MM.1S (cell line): ENCODE results near the gene REST.

ENCODE experiments used
- DNase-seq: peaks from one replicate; pipeline ENCODE4 v3.0.0-alpha.2; 2015
- H2AFZ ChIP-seq: fragments of 300-600 bp; sonication (generic); 2 replicates; pipeline ENCODE4 v1.6.0; 2016; ENCODE audit warnings: antibody characterized with exemption, low read length
- H3F3A ChIP-seq: fragments of 300-600 bp; sonication (generic); 2 replicates; pipeline ENCODE4 v1.6.1; 2016; ENCODE audit warnings: mild to moderate bottlenecking, antibody characterized with exemption, low read length, moderate library complexity, mixed read lengths; ENCODE audit not compliant: insufficient read depth
- H3K27ac ChIP-seq: fragments of 300-600 bp; sonication (generic); 2 replicates; pipeline ENCODE4 v1.5.1; 2016; ENCODE audit warnings: mild to moderate bottlenecking, low read length
- H3K27me3 ChIP-seq: fragments of 300-600 bp; sonication (generic); replicated peaks from 2 replicates; pipeline ENCODE4 v1.6.0; 2016; ENCODE audit warnings: low read length; ENCODE audit not compliant: insufficient read depth
- H3K36me3 ChIP-seq: fragments of 300-600 bp; sonication (generic); replicated peaks from 2 replicates; pipeline ENCODE4 v1.6.1; 2016; ENCODE audit warnings: mild to moderate bottlenecking, low read length, mixed read lengths; ENCODE audit not compliant: insufficient read depth
- H3K4me1 ChIP-seq: fragments of 300-600 bp; sonication (generic); 2 replicates; pipeline ENCODE4 v1.6.1; 2016; ENCODE audit warnings: low read length, mixed read lengths
- H3K4me2 ChIP-seq: fragments of 300-600 bp; sonication (generic); 2 replicates; pipeline ENCODE4 v1.6.0; 2016; ENCODE audit warnings: low read depth, low read length
- H3K4me3 ChIP-seq: fragments of 300-600 bp; sonication (generic); 2 replicates; pipeline ENCODE4 v1.5.1; 2016; ENCODE audit warnings: low read length, mixed read lengths
- H3K79me2 ChIP-seq: fragments of 300-600 bp; sonication (generic); 2 replicates; pipeline ENCODE4 v1.6.1; 2016; ENCODE audit warnings: mixed run types, low read length, mixed read lengths
- H3K9ac ChIP-seq: fragments of 300-600 bp; sonication (generic); 2 replicates; pipeline ENCODE4 v1.6.1; 2016; ENCODE audit warnings: low read length, mixed read lengths
- H3K9me2 ChIP-seq: fragments of 300-600 bp; sonication (generic); replicated peaks from 2 replicates; pipeline ENCODE4 v1.6.1; 2016; ENCODE audit warnings: mild to moderate bottlenecking, low read length, mixed read lengths; ENCODE audit not compliant: insufficient read depth
- H3K9me3 ChIP-seq: fragments of 300-600 bp; sonication (generic); replicated peaks from 2 replicates; pipeline ENCODE4 v1.6.1; 2016; ENCODE audit warnings: mild to moderate bottlenecking, low read length, mixed read lengths; ENCODE audit not compliant: insufficient read depth
- H4K20me1 ChIP-seq: fragments of 300-600 bp; sonication (generic); 2 replicates; pipeline ENCODE4 v1.6.1; 2016; ENCODE audit warnings: mild to moderate bottlenecking, low read length, moderate library complexity, mixed read lengths; ENCODE audit not compliant: insufficient read depth
- EZH2 ChIP-seq: fragments of 300-600 bp; sonication (generic); optimal IDR thresholded peaks from 2 replicates; pipeline ENCODE3; 2017; ENCODE audit warnings: low read depth, mild to moderate bottlenecking, antibody characterized with exemption, low read length, mixed read lengths
- EZH2phosphoT487 ChIP-seq: fragments of 300-600 bp; sonication (generic); IDR thresholded peaks from 2 replicates; pipeline ENCODE4 v1.6.1; 2018; ENCODE audit warnings: antibody characterized with exemption, low read length
- TF ChIP-seq, protein P1 (sequence below): fragments of 300-600 bp; sonication (generic); IDR thresholded peaks from 2 replicates; pipeline ENCODE4 v1.5.1; 2016; ENCODE audit warnings: antibody characterized with exemption, low read length, mixed read lengths

Gene REST

GRCh38 chr4:56961107-56961500, 53.4 kb downstream of the REST start:
- DNase-seq, result no peak
- H2AFZ ChIP-seq, result no peak overlapping the region
- peaks cover under 1% of the 10 kb centered on the region; the same call in 1 of the 2 replicates for H3K36me3 ChIP-seq
- H3K9me3 ChIP-seq, result no peaks in the 10 kb centered on the region
- H3K9me2 ChIP-seq, result no peaks in the 10 kb centered on the region
- TF ChIP-seq, protein P1, sequence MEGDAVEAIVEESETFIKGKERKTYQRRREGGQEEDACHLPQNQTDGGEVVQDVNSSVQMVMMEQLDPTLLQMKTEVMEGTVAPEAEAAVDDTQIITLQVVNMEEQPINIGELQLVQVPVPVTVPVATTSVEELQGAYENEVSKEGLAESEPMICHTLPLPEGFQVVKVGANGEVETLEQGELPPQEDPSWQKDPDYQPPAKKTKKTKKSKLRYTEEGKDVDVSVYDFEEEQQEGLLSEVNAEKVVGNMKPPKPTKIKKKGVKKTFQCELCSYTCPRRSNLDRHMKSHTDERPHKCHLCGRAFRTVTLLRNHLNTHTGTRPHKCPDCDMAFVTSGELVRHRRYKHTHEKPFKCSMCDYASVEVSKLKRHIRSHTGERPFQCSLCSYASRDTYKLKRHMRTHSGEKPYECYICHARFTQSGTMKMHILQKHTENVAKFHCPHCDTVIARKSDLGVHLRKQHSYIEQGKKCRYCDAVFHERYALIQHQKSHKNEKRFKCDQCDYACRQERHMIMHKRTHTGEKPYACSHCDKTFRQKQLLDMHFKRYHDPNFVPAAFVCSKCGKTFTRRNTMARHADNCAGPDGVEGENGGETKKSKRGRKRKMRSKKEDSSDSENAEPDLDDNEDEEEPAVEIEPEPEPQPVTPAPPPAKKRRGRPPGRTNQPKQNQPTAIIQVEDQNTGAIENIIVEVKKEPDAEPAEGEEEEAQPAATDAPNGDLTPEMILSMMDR, result no peak
- TF ChIP-seq EZH2phosphoT487, result no peak
- TF ChIP-seq EZH2, result no peak
- no peak overlapping the region for H3K4me2 ChIP-seq
- H3K27me3 ChIP-seq, result no peaks in the 10 kb centered on the region
- H3K79me2 ChIP-seq, result peaks cover under 1% of the 10 kb centered on the region; the same call in 1 of the 2 replicates
- no peaks in the 10 kb centered on the region for H3K4me1 ChIP-seq
- no peaks in the 10 kb centered on the region for H4K20me1 ChIP-seq
- no peak overlapping the region for H3K9ac ChIP-seq
- H3F3A ChIP-seq, result 0 out of 2 replicates have a peak, but pooled peaks cover 6% of the 10 kb centered on the region
- no peak overlapping the region for H3K27ac ChIP-seq
- H3K4me3 ChIP-seq, result no peak overlapping the region

GRCh38 chr4:56971383-56971782, 63.7 kb downstream of the REST start:
- Histone ChIP-seq H3K79me2 (peaks cover 85% of the 10 kb centered on the region), H3K9me3 (no peaks in the 10 kb centered on the region), H2AFZ (no peak overlapping the region), H3K4me1 (peaks cover 14% of the 10 kb centered on the region), H3K27ac (no peak overlapping the region), H3K4me2 (no peak overlapping the region), H3K9me2 (no peaks in the 10 kb centered on the region), H3K9ac (no peak overlapping the region), H3K36me3 (peaks cover 40% of the 10 kb centered on the region), H3F3A (peaks cover 8% of the 10 kb centered on the region; the same call in 1 of the 2 replicates), H3K4me3 (no peak overlapping the region), H3K27me3 (no peaks in the 10 kb centered on the region), H4K20me1 (no peaks in the 10 kb centered on the region)
- no peak for DNase-seq
- TF ChIP-seq EZH2, result no peak
- TF ChIP-seq, protein P1, result no peak
- TF ChIP-seq EZH2phosphoT487, result no peak

DNA sequence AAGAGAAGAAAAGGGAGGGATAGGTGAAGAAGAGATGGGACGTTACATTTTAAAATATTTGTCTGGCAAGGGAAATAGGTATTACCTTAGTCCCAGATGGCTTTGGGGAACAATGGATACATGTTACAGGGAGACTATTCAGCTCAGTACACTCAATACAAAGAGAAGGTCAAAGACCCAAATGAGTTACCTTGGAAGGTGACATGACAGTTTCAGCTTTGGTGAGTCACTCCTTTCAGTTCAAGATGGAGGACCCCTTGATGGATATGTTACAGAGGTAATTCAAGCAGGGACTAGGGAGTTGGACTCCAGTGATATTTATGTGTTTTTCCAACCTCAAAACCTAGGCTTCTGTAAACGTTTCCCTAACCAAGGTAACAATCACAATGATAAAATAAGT, 64.7 kb downstream of the REST start:
- Histone ChIP-seq H2AFZ (no peak overlapping the region), H3K9ac (no peak overlapping the region), H3K79me2 (peaks cover 91% of the 10 kb centered on the region), H3F3A (peaks cover 8% of the 10 kb centered on the region; the same call in 1 of the 2 replicates), H3K27ac (no peak overlapping the region), H3K27me3 (no peaks in the 10 kb centered on the region), H3K9me2 (no peaks in the 10 kb centered on the region), H3K36me3 (peaks cover 36% of the 10 kb centered on the region), H3K4me3 (no peak overlapping the region), H3K4me1 (peaks cover 14% of the 10 kb centered on the region), H3K4me2 (no peak overlapping the region), H3K9me3 (no peaks in the 10 kb centered on the region), H4K20me1 (no peaks in the 10 kb centered on the region)
- TF ChIP-seq EZH2, result no peak
- DNase-seq, result no peak

DNA sequence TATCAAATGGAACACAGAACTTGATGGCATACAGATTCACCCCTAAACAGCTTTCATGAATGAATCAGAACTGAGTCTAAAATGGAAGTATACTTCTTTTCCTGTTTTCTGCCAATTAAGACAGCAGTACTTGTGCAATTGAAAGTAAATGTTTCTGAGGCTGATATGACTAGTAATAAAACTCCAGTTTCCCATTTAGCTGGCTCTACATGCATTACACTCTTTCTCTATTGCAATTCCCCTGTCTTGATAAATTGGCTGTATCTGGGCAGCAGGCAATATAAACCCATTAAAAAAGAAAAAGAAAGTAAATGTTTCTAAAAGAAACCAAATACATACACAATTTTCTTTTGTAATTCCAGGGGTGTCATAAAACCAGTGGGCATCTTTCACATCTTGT, 65.1 kb downstream of the REST start:
- Histone ChIP-seq H3K4me1 (peaks cover 14% of the 10 kb centered on the region), H3K4me2 (no peak overlapping the region), H3K36me3 (peaks cover 36% of the 10 kb centered on the region), H3K79me2 (peaks cover 92% of the 10 kb centered on the region), H2AFZ (no peak overlapping the region), H3K9me3 (no peaks in the 10 kb centered on the region), H4K20me1 (no peaks in the 10 kb centered on the region), H3K27me3 (no peaks in the 10 kb centered on the region), H3K27ac (no peak overlapping the region), H3K9ac (no peak overlapping the region), H3F3A (peaks cover 11% of the 10 kb centered on the region), H3K9me2 (no peaks in the 10 kb centered on the region), H3K4me3 (no peak overlapping the region)
- DNase-seq, result no peak
- TF ChIP-seq, protein P1, result no peak
- TF ChIP-seq EZH2 (no peak), EZH2phosphoT487 (no peak)
